Measurements from ENCODE around the gene CSF1R.

The CSF1R gene

DNA sequence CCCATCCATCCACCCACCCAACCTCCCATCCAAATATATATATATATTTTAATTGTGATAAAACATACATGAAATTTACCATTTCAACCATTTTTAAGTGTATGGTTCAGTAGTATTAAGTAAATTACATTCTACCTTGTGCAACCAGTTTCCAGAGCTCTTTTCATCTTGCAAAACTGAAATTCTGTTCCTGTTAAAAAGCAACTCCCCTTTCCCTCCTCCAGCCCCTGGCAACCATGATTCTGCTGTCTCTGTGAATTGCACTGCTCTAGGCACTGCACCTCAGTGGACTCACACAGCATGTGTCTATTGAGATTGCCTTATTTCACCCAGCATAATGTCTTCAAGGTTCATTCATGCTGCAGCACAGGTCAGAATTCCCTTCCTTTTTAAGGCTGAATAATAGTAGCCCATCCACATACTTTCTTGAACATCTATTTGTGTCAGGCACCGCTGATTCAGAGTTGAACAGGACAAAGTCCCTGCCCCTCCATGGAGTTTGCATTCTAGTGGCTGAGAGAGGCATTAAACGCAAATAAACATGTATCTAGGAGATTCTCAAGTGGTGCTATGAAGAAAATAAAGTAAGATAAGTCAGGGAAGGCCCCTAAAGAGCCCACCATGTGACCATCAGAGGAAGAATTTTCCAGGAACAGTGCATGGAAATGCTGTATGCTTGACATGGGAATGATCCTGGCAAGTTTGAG lies 24.0 kb downstream of the CSF1R start:
- peaks cover 6% of the 10 kb centered on the region for H3K4me1 ChIP-seq (ENCODE audit: control insufficient read depth, insufficient read depth, low read length)
- H3K36me3 ChIP-seq (ENCODE audit: control insufficient read depth, insufficient read depth, low read length) = no peaks in the 10 kb centered on the region
- no peaks in the 10 kb centered on the region for H3K27me3 ChIP-seq (ENCODE audit: control insufficient read depth, insufficient read depth, low read length)
- no peak for DNase-seq (ENCODE audit: low read depth, low spot score)
- WGBS (ENCODE audit: insufficient coverage, insufficient read length) = no CpG with 5 or more reads among the region's 2 CpGs
- no peak overlapping the region for H3K27ac ChIP-seq (ENCODE audit: low read length)
- no peaks in the 10 kb centered on the region for H3K9me3 ChIP-seq (ENCODE audit: control insufficient read depth, insufficient read depth, low read length)
- H3K4me3 ChIP-seq (ENCODE audit: low read length) = no peak overlapping the region

DNA sequence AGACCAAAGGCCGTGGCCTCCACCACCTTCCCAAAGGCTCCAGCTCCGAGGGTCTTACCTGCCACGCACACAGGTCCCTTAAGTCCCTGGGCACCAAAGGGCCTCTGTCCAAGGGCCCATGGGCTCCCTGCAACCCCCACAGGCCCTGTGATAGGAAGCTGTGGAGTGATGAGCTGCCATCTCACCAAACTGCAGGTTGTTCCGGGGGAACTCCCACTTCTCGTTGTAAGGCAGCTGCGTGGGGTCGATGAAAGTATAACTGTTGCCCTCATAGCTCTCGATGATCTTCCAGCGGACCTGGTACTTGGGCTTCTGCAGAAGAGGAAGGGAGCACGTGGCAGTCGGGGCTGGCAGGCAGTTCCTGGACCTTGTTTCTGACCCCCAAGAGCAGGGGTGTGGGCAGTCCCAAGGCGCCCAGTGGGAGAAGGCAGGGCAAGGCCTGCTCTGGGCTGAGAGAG lies 24.8 kb downstream of the CSF1R start:
- no peak overlapping the region for H3K27ac ChIP-seq (ENCODE audit: low read length)
- H3K4me3 ChIP-seq (ENCODE audit: low read length) = no peak overlapping the region
- H3K27me3 ChIP-seq (ENCODE audit: control insufficient read depth, insufficient read depth, low read length) = no peaks in the 10 kb centered on the region
- no peak for DNase-seq (ENCODE audit: low read depth, low spot score)
- no CpG with 5 or more reads among the region's 12 CpGs for WGBS (ENCODE audit: insufficient coverage, insufficient read length)
- peaks cover 7% of the 10 kb centered on the region for H3K4me1 ChIP-seq (ENCODE audit: control insufficient read depth, insufficient read depth, low read length)
- no peaks in the 10 kb centered on the region for H3K9me3 ChIP-seq (ENCODE audit: control insufficient read depth, insufficient read depth, low read length)
- no peaks in the 10 kb centered on the region for H3K36me3 ChIP-seq (ENCODE audit: control insufficient read depth, insufficient read depth, low read length)

DNA sequence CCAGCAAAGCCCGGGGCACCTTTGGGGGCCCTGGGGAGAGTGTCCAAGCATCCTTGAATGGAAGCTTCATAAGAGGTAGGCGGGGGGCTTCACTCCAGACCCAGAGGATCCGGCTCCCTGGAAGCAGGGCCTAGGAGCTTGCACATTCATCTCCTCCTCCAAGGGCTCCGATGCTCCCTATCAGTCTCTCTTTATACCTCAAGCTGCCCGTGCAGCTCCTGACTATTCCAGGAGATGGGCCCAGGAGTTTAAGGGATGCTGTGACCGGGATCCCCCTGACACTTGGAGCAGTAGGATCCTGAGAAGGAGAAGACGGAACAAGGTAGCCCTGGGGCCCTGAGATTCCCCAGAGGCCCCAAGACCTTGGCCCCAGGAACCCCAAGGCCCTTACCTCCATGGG lies 25.9 kb downstream of the CSF1R start:
- H3K36me3 ChIP-seq (ENCODE audit: control insufficient read depth, insufficient read depth, low read length) = no peaks in the 10 kb centered on the region
- DNase-seq (ENCODE audit: low read depth, low spot score) = no peak
- no peak overlapping the region for H3K27ac ChIP-seq (ENCODE audit: low read length)
- H3K4me3 ChIP-seq (ENCODE audit: low read length) = no peak overlapping the region
- no peaks in the 10 kb centered on the region for H3K9me3 ChIP-seq (ENCODE audit: control insufficient read depth, insufficient read depth, low read length)
- no peaks in the 10 kb centered on the region for H3K27me3 ChIP-seq (ENCODE audit: control insufficient read depth, insufficient read depth, low read length)
- peaks cover 6% of the 10 kb centered on the region for H3K4me1 ChIP-seq (ENCODE audit: control insufficient read depth, insufficient read depth, low read length)
- WGBS (ENCODE audit: insufficient coverage, insufficient read length) = no CpG with 5 or more reads among the region's 7 CpGs

DNA sequence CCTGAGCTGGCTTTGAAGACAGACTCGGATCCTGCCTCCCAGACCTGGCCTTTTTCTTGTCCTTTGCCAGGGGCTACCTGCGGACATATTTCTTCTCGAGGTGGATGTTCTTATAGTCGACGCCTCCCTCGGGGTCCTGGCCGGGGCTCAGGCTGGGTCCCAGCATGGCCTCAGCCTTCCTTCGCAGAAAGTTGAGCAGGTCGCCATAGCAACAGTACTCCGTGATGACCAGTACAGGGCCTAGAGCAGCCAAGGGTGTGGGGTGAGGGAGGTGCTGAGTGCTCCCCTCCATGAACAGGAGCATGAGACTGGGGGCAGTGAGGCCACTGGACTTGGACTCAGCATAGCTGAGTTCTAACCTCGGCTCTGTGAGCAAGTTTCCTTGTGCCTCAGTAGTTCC lies 26.7 kb downstream of the CSF1R start:
- no CpG with 5 or more reads among the region's 11 CpGs for WGBS (ENCODE audit: insufficient coverage, insufficient read length)
- Histone ChIP-seq H3K27ac (ENCODE audit: low read length) (no peak overlapping the region), H3K27me3 (ENCODE audit: control insufficient read depth, insufficient read depth, low read length) (no peaks in the 10 kb centered on the region), H3K4me1 (ENCODE audit: control insufficient read depth, insufficient read depth, low read length) (peaks cover 5% of the 10 kb centered on the region), H3K9me3 (ENCODE audit: control insufficient read depth, insufficient read depth, low read length) (no peaks in the 10 kb centered on the region), H3K4me3 (ENCODE audit: low read length) (no peak overlapping the region), H3K36me3 (ENCODE audit: control insufficient read depth, insufficient read depth, low read length) (no peaks in the 10 kb centered on the region)
- no peak for DNase-seq (ENCODE audit: low read depth, low spot score)

DNA sequence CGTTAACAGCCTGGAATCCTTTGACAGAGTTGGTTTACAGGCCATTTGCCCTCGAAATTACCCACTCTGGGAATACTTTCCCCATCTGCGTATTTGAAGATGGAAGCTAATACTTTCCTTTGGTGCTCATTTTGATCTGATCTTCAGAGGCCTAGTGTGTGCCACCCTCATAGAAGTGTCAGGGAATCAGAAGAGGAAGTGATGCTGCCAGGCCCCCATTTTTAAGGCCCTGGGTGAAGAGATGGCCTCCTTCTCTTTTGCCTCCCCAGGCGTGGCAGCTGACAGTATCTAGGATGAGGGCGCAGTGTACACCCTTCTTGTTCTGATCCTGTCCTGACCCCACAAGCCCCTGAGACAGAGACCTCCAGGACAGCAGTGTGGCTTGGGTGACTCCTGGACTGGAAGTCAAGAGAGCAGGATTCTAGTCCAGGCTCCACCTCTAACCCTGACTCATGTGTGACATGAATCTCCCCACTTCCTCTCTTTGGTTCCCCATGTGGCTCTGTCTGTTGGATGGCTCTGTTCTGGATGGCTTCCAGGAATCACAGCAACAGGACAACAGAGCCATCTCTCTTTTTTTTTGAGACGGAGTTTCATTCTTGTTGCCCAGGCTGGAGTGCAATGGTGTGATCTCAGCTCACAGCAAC lies 27.8 kb downstream of the CSF1R start:
- Histone ChIP-seq H3K27ac (ENCODE audit: low read length) (no peak overlapping the region), H3K4me3 (ENCODE audit: low read length) (no peak overlapping the region), H3K4me1 (ENCODE audit: control insufficient read depth, insufficient read depth, low read length) (peaks cover 5% of the 10 kb centered on the region), H3K36me3 (ENCODE audit: control insufficient read depth, insufficient read depth, low read length) (peaks cover 4% of the 10 kb centered on the region; the same call in 1 of the 2 replicates), H3K27me3 (ENCODE audit: control insufficient read depth, insufficient read depth, low read length) (no peaks in the 10 kb centered on the region), H3K9me3 (ENCODE audit: control insufficient read depth, insufficient read depth, low read length) (no peaks in the 10 kb centered on the region)
- no peak for DNase-seq (ENCODE audit: low read depth, low spot score)
- no CpG with 5 or more reads among the region's 6 CpGs for WGBS (ENCODE audit: insufficient coverage, insufficient read length)

DNA sequence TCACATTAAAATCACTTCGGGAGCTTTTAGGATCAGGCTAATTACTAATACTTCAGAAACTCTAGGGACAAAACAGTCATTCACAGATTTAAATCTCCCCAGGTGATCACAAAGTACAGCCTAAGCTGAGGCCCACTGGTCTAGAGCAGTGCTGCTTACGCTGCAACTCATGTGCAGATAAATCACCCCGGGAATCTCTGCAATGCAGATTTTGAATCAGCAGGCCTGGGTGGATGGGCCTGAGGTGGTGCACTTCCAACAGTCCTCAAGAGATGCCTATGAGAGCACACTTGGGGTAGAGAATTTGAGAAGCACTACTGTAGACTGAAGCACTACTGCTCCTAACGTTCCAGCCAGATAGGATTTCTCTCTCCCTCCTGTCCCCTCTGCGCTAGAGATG lies 28.4 kb downstream of the CSF1R start:
- H3K4me1 ChIP-seq (ENCODE audit: control insufficient read depth, insufficient read depth, low read length) = peaks cover 5% of the 10 kb centered on the region
- peaks cover 10% of the 10 kb centered on the region for H3K36me3 ChIP-seq (ENCODE audit: control insufficient read depth, insufficient read depth, low read length)
- no CpG with 5 or more reads among the region's 5 CpGs for WGBS (ENCODE audit: insufficient coverage, insufficient read length)
- no peaks in the 10 kb centered on the region for H3K27me3 ChIP-seq (ENCODE audit: control insufficient read depth, insufficient read depth, low read length)
- H3K4me3 ChIP-seq (ENCODE audit: low read length) = no peak overlapping the region
- no peak for DNase-seq (ENCODE audit: low read depth, low spot score)
- H3K9me3 ChIP-seq (ENCODE audit: control insufficient read depth, insufficient read depth, low read length) = no peaks in the 10 kb centered on the region
- no peak overlapping the region for H3K27ac ChIP-seq (ENCODE audit: low read length)

DNA sequence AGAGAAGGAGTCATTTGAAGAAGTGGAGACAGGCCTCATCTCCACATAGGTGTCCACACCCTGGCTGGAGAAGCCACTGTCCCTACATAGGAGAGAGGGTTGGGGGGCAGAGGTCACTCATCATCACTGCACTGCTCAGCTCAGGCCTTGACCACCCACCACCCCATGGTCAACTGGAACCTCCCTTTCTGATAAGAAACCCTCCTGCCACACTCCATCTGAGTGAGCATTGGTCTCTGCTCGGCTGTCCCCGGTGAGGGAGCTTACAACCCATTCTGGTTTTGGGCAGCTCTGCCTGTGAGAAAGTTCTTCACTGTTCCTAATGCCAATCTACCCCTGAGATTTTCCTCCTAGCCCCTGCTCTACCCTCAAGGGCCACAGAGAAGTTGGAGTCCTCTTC lies 28.8 kb downstream of the CSF1R start:
- WGBS (ENCODE audit: insufficient coverage, insufficient read length) = no CpG with 5 or more reads among the region's 2 CpGs

DNA sequence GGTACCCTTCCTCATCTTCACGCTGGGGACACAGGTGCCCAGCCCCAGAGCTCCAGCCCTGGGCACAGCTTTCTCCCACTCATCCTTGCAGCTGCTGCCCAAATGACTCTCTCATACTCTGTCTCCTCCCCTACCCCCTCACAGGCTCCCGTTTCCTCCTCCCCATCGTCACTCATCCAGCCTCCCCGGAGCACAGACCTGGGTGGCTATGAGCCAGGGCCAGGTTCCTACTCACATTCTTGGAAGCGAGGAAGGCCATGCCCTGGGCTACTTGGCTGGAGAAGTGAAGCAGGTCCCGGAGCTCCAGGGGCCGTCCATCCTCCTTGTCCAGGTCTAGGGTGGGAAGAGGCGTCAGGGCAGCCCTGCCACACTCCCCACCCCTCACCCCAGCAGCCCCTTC lies 29.3 kb downstream of the CSF1R start:
- Histone ChIP-seq H3K36me3 (ENCODE audit: control insufficient read depth, insufficient read depth, low read length) (peaks cover 10% of the 10 kb centered on the region), H3K4me3 (ENCODE audit: low read length) (no peak overlapping the region; the same call in 1 of the 2 replicates), H3K4me1 (ENCODE audit: control insufficient read depth, insufficient read depth, low read length) (peaks cover 5% of the 10 kb centered on the region), H3K9me3 (ENCODE audit: control insufficient read depth, insufficient read depth, low read length) (no peaks in the 10 kb centered on the region), H3K27ac (ENCODE audit: low read length) (no peak overlapping the region), H3K27me3 (ENCODE audit: control insufficient read depth, insufficient read depth, low read length) (no peaks in the 10 kb centered on the region)
- DNase-seq (ENCODE audit: low read depth, low spot score) = no peak
- no CpG with 5 or more reads among the region's 8 CpGs for WGBS (ENCODE audit: insufficient coverage, insufficient read length)

More for the DNA sequence above, 28.8 kb downstream of the CSF1R start:
- Histone ChIP-seq H3K36me3 (ENCODE audit: control insufficient read depth, insufficient read depth, low read length) (peaks cover 10% of the 10 kb centered on the region), H3K9me3 (ENCODE audit: control insufficient read depth, insufficient read depth, low read length) (no peaks in the 10 kb centered on the region), H3K4me3 (ENCODE audit: low read length) (no peak overlapping the region), H3K4me1 (ENCODE audit: control insufficient read depth, insufficient read depth, low read length) (peaks cover 5% of the 10 kb centered on the region), H3K27me3 (ENCODE audit: control insufficient read depth, insufficient read depth, low read length) (no peaks in the 10 kb centered on the region), H3K27ac (ENCODE audit: low read length) (no peak overlapping the region)
- no peak for DNase-seq (ENCODE audit: low read depth, low spot score)

DNA sequence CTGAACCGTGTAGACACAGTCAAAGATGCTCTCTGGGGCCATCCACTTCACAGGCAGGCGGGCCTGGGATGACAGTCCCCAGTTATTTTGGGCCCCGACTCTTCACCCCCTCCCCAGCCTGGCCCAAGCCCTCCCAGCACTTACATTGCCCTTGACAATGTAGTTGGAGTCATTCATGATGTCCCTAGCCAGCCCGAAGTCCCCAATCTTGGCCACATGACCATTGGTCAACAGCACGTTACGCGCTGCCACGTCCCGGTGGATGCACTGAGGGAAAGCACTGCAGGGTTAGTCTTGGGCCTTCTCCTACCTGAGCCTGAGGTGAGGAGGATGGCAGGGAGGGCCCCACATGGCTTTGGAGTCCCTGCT lies 30.3 kb downstream of the CSF1R start:
- DNase-seq (ENCODE audit: low read depth, low spot score) = no peak
- Histone ChIP-seq H3K4me1 (ENCODE audit: control insufficient read depth, insufficient read depth, low read length) (peaks cover 5% of the 10 kb centered on the region), H3K4me3 (ENCODE audit: low read length) (no peak overlapping the region), H3K36me3 (ENCODE audit: control insufficient read depth, insufficient read depth, low read length) (peaks cover 18% of the 10 kb centered on the region), H3K9me3 (ENCODE audit: control insufficient read depth, insufficient read depth, low read length) (no peaks in the 10 kb centered on the region), H3K27ac (ENCODE audit: low read length) (no peak overlapping the region), H3K27me3 (ENCODE audit: control insufficient read depth, insufficient read depth, low read length) (no peaks in the 10 kb centered on the region)
- WGBS (ENCODE audit: insufficient coverage, insufficient read length) = no CpG with 5 or more reads among the region's 9 CpGs

DNA sequence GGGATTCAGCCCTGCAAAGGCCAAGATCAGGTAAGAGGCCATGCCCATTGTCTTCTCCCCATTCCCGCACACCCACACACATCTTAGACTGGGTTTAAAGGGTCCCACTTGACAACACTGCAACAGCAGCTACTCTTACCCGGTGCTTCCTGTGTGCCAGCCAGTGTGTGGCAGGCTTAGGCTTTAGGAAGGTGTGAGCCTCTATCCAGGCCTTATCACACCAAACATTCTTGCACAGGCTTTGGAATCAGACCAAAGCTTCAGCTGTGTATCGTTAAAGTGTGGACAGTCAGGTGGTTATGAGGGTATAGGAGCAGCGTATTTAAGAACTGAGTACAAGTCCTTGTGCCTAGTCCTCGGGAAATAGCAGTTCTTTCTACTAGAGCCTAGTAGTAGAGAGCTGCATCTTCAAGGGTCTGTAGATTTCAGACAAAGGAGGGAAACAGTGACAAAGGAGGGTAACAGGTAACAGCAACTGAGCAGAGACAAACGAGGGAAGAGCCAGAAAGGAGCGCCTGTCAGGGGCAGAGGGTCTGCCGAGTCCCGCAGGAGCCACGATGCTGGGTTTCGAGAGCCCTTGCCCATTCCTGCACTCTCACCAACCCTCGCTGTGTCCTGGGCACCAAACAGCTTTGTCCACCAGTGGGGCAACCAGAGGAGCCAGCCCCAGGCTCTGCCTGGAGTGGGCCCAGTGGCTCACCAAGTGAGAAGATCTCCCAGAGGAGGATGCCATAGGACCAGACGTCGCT lies 30.9 kb downstream of the CSF1R start:
- Histone ChIP-seq H3K4me3 (ENCODE audit: low read length) (no peak overlapping the region), H3K27ac (ENCODE audit: low read length) (no peak overlapping the region), H3K36me3 (ENCODE audit: control insufficient read depth, insufficient read depth, low read length) (peaks cover 22% of the 10 kb centered on the region), H3K27me3 (ENCODE audit: control insufficient read depth, insufficient read depth, low read length) (no peaks in the 10 kb centered on the region), H3K4me1 (ENCODE audit: control insufficient read depth, insufficient read depth, low read length) (peaks cover 5% of the 10 kb centered on the region), H3K9me3 (ENCODE audit: control insufficient read depth, insufficient read depth, low read length) (no peaks in the 10 kb centered on the region)
- WGBS (ENCODE audit: insufficient coverage, insufficient read length) = no CpG with 5 or more reads among the region's 14 CpGs
- no peak for DNase-seq (ENCODE audit: low read depth, low spot score)
